ENCODE results near the gene PRKCB. TPM values are rescaled to one million over a fixed set of nuclear protein-coding genes. Genes with fewer than 3 reads are reported as not detected.

Gene PRKCB
- total RNA-seq, 2 donors from 2014 or later, result 3.8 to 7.3 TPM

DNA sequence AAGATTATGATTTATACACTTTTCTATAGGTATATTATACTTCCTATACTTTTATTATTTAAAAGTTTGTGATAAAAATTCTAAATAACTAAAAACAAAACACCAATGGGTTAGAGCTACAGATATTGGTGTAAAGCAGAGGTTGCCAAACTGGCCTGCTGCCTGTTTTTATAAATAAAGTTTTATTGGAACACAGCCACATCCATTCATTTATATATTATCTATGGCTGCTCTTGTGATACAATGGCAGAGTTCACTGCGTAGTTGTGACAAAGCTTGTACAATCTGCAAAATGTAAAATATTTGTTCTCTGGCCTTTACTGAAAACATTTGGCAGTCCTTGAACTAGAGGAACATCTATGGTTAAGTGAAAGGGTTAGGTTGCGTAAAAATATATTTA, 208.7 kb downstream of the PRKCB start:
- ATAC-seq (no peak), DNase-seq (no peak)
- intact Hi-C loops (cut with DNase I, micrococcal nuclease), result loop anchor here in 1 of 2 donors (5.0 to 10.0 kb wide), 2 partner anchors 210 to 458 kb away; partner anchors contain the start of gene CACNG3

DNA sequence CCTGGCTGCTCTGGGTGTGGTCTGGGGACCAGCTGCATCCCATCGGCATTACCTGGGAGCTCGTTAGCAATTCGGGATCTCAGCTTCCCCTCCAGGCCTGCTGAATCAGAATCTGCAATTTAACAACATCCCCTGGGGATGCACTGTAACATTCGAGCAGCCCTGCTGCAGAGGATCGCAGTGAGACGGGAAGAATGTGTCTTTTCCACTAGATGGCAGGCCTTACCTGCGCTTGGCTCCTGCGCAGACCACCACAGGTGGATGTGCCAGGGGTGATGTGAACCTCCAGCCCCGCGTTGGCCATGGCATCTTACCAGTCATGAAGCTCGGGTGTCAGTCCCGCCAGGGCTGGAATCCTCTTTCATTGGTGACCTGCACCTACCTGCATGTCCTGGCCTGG, 209.9 kb downstream of the PRKCB start:
- ATAC-seq, result no peak
- intact Hi-C loops (cut with DNase I, micrococcal nuclease), result loop anchor here in 1 of 2 donors (10.0 kb wide), 1 partner anchor 209 kb away; the partner anchor contains the start of gene CACNG3
- DNase-seq, result no peak

DNA sequence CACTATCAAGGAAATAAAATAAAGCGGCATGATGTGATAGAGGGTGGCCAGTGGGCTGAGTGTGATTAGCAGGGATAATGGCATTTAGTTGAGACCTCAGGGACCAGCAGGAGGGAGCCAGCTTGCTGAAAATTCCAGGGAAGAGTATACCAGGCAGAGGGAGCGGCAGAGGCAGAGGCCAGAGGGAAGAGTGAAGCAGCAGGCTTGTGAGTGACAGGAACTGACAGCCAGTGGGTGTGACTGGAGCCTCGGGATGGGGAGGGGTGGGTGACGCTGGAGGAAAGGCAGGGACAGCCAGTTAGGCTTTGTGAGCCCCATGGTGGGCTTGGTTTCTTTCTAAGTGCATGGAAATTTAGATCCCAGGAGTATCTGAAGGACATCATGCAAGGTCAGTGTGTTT, 210.7 kb downstream of the PRKCB start:
- DNase-seq, result no peak
- ATAC-seq, result no peak
- intact Hi-C loops (cut with DNase I, micrococcal nuclease), result loop anchor here in 1 of 2 donors (10.0 kb wide), 1 partner anchor 208 kb away; the partner anchor contains the start of gene CACNG3

DNA sequence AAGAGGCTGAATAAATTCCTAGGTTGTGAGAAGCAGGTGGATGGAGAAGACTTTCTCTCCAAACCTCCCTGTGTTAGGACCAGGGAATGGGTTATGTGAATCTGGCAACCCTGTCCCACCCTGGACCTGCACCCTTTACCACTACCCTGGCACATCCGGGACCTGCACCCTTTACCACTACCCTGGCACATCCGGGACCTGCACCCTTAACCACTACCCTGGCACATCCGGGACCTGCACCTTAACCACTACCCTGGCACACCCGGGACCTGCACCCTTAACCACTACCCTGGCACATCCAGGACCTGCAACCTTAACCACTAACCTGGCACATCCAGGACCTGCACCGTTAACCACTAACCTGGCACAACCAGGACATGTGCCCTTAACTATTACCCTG, 213.3 kb downstream of the PRKCB start:
- DNase-seq (no peak), ATAC-seq (no peak)
- intact Hi-C loops (cut with DNase I, micrococcal nuclease), result loop anchor here in 1 of 2 donors (10.0 kb wide), 1 partner anchor 206 kb away; the partner anchor contains the start of gene CACNG3

DNA sequence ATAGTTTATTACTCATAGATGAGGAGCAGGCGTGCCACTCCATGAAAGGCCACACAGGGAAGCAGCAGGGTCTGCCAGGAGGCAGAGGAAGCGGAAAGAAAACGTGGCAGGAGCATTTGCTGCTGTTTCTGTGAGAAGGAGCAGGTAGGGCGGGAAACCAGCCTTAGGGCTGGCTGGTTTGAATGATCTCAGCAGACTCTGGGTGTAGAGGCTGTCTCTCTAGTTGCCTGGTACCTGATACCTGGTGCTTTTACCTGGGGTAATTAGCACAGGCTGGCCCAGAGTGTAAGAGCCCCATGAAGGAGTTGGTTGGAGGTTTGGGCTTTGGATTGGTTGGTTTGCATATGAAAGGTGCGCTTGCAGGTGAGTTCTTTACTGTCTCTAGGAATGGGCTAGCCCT, 215.3 kb downstream of the PRKCB start:
- ATAC-seq, result no peak
- intact Hi-C loops (cut with DNase I, micrococcal nuclease), result no loop called here
- no peak for DNase-seq

DNA sequence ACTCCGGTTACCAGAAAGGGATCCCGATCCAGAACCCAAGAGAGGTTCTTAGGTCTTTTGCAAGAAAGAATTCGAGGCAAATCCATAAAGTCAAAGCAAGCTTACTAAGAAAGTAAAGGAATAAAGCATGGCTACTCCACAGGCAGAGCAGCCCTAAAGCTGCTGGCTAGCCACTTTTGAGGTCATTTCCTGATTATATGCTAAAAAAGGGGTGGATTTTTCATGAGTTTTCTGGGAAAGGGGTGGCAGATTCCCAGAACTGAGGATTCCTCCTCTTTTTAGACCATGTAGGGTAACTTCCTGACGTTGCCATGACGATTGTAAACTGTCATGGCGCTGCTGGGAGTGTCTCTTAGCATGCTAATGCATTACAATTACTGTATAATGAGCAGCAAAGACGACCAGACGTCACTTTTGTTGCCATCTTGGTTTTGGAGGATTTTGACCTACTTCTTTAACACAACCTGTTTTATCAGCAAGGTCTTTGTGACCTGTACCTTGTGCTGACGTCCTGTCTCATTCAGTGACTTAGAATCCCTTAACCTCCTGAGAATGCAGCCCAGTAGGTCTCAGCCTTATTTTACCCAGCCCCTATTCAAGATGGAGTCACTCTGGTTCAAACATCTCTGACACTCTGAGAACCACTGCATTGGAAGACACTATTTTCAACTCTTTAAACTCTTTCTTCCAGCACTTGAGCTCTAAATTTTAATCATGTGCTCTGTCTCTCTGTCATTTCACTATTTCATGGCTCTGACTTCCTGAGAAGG, 216.7 kb downstream of the PRKCB start:
- intact Hi-C loops (cut with DNase I, micrococcal nuclease), result no loop called here
- DNase-seq (no peak), ATAC-seq (no peak)

DNA sequence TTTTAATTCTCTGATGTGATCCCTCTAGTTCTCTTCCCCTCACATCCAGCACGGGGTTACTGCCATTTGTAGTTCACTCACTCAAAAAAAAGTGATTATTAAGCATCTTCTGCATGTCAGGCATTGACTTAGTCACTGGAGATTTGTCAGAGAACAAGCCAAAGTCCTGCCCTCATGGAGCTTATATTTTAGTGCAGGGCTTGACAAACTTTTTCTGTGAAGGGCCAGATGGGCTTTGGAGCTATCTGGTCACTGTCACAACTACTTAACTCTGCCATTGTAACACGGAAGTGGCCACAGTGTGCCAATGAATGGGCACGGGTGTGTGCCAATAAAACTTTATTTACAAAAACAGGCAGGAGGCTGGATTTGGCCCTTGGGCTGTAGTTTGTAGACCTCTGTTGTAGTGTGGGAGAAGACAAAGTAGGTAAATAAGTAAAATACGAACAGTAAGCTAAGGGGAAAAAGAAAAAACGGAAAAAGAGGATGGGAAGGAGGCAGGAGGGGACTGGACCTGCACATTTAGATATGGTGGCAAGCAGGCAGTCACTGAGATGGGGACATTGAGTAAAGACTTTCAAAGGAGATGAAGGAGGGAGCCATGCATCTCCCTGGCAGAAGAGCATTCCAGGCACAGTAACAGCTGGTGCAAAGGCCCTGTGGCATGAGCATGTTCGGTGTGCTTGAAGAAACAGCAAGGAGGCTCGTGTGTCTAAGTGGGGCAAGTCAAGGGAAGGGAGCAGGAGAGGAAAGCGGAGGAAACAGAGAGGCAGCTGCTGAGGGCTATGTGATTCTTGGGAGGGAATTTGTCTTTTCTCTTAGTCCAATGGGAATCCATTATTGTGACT, 217.5 kb downstream of the PRKCB start:
- intact Hi-C loops (cut with DNase I, micrococcal nuclease), result no loop called here

DNA sequence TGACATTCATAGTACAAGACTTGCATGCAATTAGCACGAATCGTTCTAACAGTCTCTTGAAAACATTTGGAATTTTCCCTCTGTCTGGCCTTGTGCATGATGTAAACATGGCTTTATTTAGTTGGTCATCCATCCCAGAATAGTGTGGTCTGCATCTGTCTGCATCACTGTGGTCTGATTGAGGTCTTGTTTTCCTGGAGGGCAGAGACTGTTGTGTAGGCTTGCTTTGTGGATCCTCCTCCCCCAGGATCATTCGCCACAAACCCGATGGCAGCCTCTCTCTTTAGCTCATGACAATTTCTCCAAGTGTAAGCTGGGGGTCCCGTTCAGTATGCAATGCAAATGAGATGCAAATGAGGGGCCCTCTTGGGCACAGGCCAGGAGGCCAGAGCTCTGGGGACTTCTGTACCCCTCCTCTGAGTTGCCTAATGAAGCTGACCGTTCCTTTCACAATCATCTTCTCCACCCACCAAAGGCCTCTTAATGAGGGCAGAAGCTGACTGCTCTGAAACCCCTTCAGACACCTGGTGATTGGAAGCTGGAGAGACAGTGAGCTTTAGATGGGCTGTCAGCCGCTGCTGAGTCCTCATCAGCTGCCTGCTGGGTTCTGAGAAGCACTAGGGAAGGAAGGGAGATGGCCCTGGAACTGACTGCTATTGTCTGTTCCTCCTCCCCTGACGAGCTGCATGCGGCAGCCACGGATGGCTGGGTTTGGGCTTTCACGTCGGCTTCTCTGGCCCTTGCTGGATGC, 219.1 kb downstream of the PRKCB start:
- intact Hi-C loops (cut with DNase I, micrococcal nuclease), result no loop called here
- no peak for DNase-seq
- no peak for ATAC-seq

More for the DNA sequence above, 217.5 kb downstream of the PRKCB start:
- ATAC-seq (no peak), DNase-seq (no peak)

DNA sequence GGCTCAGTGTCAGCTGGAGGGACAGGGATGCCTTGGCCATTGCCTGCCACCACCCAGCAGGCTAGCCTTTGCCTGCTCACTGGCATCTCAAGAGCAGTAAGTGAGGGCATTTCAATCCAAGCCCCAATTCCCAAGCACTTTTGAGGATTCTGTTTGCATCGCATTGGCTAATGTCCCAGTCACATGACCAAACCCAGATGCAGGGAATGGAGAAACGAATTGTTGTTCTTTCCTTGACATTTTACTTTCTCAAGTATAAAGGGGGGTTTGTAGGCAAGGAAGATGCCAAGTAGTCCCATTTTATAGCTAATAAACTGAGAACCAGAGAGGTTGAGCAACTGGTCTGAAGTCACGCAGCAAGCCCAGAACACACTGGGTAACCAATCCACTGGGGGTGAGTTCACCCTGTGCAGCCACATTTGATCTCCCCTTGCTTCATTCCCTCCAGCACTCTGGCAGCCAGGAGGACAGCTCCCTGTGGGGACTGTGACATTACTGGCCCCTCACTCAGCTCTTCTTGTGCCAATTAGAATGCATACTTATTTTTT, 226.6 kb downstream of the PRKCB start:
- DNase-seq (no peak), ATAC-seq (no peak)
- intact Hi-C loops (cut with DNase I, micrococcal nuclease), result no loop called here

DNA sequence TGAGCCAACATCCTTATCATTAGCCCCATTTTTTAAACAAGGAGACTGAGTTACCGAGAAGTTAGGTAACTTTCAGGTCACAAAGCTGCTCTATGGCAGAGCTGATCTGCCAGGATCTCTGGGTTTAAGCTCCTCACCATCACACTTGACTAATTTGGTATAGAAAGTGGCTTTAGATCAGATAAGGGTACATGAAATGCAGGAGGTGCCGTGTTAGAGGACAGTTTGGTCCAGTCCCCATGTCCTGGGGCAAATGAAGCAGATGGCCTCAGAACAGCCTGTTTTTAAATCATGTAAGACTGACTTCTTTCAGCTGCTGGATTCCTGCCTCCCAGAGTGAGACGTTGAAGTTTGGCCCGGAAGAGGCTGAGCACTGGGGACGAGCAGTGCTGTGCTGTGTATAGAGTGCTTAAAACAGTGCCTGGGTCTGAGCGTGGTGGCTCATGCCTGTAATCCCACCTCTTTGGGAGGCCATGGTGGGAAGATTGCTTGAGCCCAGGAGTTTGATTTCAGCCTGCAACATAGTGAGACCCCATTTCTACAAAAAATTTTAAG, 233.3 kb downstream of the PRKCB start:
- no peak for DNase-seq
- intact Hi-C loops (cut with DNase I, micrococcal nuclease), result no loop called here
- no peak for ATAC-seq

DNA sequence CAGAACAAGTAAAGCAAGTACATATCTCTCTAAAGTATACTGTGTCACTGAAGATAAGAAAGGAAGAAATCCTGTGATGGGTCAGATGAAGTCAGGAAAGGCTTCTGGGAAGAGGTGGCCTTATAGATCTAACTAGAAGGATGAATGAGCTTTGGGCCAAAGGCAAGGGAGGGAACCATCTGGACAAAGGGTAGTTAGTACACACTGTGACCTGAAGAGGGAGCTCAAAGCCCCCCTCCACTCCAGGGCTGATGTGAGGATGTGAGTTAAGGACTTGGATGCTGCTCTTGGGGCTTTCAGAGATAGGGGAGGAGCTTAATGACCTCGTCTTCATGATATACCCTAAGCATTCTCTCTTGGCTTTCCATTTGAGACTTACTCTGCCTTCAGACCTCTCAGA, 235.1 kb downstream of the PRKCB start:
- DNase-seq, result peak in 1 of 2 donors; percentile 12
- intact Hi-C loops (cut with DNase I, micrococcal nuclease), result no loop called here
- ATAC-seq, result peak; percentile 52

DNA sequence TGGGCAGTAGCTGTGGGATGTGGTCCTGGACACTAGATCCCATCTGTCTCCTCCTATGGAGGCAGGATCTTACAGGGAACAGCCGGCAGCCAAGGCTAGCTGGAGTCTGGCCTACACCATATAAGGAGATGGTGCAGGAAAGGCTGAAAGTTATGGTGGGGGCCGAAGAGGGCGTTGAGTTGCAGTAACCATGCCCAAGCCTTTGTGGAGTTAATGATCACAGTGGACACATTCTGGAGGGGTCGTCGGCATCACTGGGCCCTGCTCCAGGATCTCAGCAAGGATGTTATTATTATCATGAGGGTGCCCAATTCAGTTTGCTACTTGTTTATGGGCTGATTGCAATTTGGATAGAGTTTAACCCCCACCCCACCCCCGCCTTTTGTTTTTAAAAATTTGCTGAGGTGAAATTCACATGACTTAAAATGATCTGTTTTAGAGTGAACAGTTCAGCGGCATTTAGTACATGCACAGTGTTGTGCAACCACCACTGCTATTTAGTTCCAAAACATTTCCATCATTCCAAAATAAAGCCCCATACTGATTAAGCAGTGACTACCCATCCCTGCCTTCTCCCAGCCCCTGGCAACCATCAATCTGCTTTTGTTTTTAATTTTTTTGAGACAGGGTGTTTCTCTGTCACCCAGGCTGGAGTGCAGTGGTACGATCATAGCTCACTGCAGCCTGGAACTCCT, 236.0 kb downstream of the PRKCB start:
- DNase-seq (no peak), ATAC-seq (no peak)
- intact Hi-C loops (cut with DNase I, micrococcal nuclease), result no loop called here

DNA sequence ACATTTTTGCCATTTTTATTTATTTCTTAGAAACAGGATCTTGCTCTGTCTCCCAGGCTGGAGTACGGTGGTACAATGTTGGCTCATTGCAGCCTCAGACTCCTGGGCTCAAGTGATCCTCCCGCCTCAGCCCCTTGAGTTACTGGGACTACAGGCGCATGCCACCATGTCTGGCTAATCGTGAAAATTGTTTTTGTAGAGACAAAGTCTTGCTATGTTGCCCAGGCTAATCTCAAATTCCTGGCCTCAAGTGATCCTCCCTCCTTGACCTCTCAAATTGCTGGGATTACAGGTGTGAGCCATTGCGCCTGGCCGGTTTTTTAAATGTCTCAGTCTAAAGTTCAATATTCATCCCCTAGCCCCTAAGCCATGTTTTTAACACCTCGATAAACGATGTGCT, 237.5 kb downstream of the PRKCB start:
- ATAC-seq (no peak), DNase-seq (no peak)
- intact Hi-C loops (cut with DNase I, micrococcal nuclease), result no loop called here

DNA sequence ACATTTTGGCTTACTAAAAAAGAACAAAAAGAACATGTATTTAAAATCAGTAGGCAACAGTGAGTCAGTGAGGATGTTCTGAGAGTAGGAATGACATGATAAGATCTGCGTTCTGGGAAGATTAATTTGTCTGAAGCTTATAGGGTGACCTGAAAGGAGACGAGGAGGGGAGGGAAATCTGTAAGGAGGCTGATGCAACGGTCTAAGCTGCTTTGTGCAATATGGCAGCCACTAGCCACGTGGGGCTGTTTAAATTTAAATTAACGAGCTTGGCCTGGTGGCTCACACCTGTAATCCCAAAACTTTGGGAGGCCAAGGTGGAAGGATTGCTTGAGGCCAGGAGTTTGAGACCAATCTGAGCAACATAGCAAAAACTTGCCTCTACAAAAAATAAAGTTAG, 238.8 kb downstream of the PRKCB start:
- ATAC-seq, result no peak
- DNase-seq, result no peak
- intact Hi-C loops (cut with DNase I, micrococcal nuclease), result no loop called here

DNA sequence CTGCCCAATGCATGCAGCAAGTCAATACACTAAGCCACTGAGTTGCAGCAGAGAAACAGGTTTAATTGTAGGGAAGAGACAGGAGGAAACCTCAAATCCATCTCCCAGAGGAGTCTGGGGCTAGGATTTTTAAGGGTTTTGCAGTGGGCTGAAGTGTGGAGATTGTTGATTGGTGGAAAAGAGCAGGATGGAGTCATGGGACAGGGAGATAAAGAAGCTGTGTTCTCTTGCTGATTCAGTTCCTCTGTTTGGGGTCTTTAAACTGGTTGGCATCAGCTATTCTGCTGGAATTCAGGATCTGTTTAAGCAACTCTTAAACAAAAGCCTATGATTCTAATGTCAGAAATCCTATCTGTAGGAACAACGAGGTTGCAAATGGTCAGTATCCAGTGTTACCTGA, 239.5 kb downstream of the PRKCB start:
- intact Hi-C loops (cut with DNase I, micrococcal nuclease), result no loop called here
- ATAC-seq (no peak), DNase-seq (no peak)

DNA sequence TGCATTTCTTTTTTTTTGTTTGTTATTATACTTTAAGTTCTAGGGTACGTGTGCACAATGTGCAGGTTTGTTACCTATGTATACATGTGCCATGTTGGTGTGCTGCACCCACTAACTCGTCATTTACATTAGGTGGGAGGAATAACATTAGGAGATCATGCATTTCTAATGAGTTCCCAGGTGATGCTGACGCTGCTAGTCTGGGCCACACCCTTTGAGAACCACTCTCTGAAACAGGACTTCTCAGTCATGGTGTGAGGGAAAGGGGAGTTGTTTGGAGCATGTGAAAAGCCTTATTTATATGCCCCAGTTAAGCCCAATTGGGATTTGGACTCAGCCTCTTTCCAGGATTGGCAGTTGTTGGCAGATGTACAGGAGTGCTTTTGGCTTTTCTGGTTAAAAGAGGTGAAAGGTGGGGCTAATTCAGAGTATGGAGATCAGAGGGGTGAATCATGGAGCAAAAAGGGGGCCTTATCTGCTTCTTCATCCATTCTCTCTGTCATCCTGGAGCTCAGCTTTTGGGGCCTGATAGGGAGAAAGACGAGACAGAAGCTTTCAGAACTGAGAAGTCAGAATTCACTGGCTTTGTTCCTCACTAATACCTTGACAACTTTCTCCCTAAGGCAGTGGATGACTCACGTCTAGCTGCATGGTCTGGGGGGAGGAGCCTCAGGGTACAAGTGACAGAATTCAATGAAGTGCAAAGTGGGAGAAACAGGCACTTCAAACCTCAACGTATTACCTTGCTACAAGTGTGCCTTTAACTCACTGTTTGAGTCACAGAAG, 240.3 kb downstream of the PRKCB start:
- ATAC-seq, result no peak
- intact Hi-C loops (cut with DNase I, micrococcal nuclease), result no loop called here
- no peak for DNase-seq

DNA sequence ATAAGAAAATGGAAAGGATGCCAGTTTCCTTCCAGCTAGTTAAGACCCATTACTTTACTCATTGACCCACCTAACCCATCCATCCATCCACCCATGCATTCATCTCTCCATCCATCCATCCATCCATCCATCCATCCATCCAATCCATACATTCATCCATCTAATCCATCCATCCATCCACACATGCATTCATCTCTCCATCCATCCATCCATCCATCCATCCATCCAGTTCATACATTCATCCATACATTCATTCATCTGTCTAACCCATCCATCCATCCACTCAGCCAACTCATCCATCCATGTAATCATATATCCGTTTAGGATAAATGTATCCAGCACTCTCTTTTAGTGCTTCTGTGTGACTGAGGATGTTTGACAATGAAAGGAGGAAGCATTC, 241.5 kb downstream of the PRKCB start:
- intact Hi-C loops (cut with DNase I, micrococcal nuclease), result no loop called here
- no peak for DNase-seq
- ATAC-seq, result no peak

Measured in left colon (tissue), 2 donors.